COLO829 (cell line): ENCODE results near the gene NFE2L1.
"Not testable (repeated sequence)": the region's sequence is repeated elsewhere in the genome, so short reads cannot be mapped to it uniquely, and the experiment has no call there.

Experiments used
- DNase-seq: peaks from one replicate; pipeline ENCODE4 v3.0.0; 2012; ENCODE audit warnings: low spot score

NFE2L1 gene

GRCh38 chr17:48023400-48024148 is 24.6 kb upstream of the NFE2L1 start:
- DNase-seq, result no peak

GRCh38 chr17:48024149-48025039 is 23.8 kb upstream of the NFE2L1 start:
- no peak for DNase-seq

- peak; percentile 97 for DNase-seq
Observed at GRCh38 chr17:48025040-48025903, 22.9 kb upstream of the NFE2L1 start.

GRCh38 chr17:48025904-48026501 is 22.2 kb upstream of the NFE2L1 start:
- no peak for DNase-seq

GRCh38 chr17:48026502-48027321 is 21.4 kb upstream of the NFE2L1 start:
- DNase-seq, result peak; percentile 74

- DNase-seq, result no peak
Observed at GRCh38 chr17:48027322-48027981, 20.7 kb upstream of the NFE2L1 start.

GRCh38 chr17:48028736-48029135 is 19.4 kb upstream of the NFE2L1 start:
- DNase-seq, result no peak

- no peak for DNase-seq
Observed at GRCh38 chr17:48030531-48030930, 17.6 kb upstream of the NFE2L1 start.

- no peak for DNase-seq
Observed at GRCh38 chr17:48031966-48032365, 16.2 kb upstream of the NFE2L1 start.

- DNase-seq, result not testable (repeated sequence)
Observed at GRCh38 chr17:48034734-48035133, 13.4 kb upstream of the NFE2L1 start.

- DNase-seq, result no peak
Observed at GRCh38 chr17:48036693-48037035, 11.5 kb upstream of the NFE2L1 start.

GRCh38 chr17:48037036-48037837 is 10.9 kb upstream of the NFE2L1 start, which contains the start of gene COPZ2:
Gene COPZ2, minus strand, starts transcription at chr17:48037797. Its CDS starts 20 bp downstream, at chr17:48037777.
- DNase-seq, result no peak

GRCh38 chr17:48037838-48038323 is 10.3 kb upstream of the NFE2L1 start:
- DNase-seq, result no peak

- no peak for DNase-seq
Observed at GRCh38 chr17:48038687-48039086, 9.5 kb upstream of the NFE2L1 start.

GRCh38 chr17:48043176-48043575 is 5.0 kb upstream of the NFE2L1 start:
- no peak for DNase-seq

GRCh38 chr17:48044851-48045250 is 3.3 kb upstream of the NFE2L1 start:
- DNase-seq, result no peak

GRCh38 chr17:48045316-48046001 is 2.7 kb upstream of the NFE2L1 start:
- DNase-seq, result no peak

- DNase-seq, result no peak
Observed at GRCh38 chr17:48046296-48046695, 1.9 kb upstream of the NFE2L1 start.
